Measurements from ENCODE around the gene RAB6A. TPM values are rescaled to one million over a fixed set of nuclear protein-coding genes. Genes with fewer than 3 reads are reported as not detected.

RAB6A gene
- total RNA-seq, 1 experiment from 2014 or later: 92.1 TPM

- peak; percentile 70 for DNase-seq (ENCODE audit: low spot score)
Measured at GRCh38 chr11:73625696-73626318, 135.1 kb downstream of the RAB6A start.

Other genes starting within 250 kb of the RAB6A start
- 18.1 and 22.3 TPM in 2 replicates for gene FAM168A, start 163.0 kb downstream of the RAB6A start, total RNA-seq (2014; rRNA removed; shearing (Covaris generic))
- gene PLEKHB1, start 114.5 kb downstream of the RAB6A start, total RNA-seq (2014; rRNA removed; shearing (Covaris generic)): 6.2 and 10.2 TPM in 2 replicates
- gene MRPL48, start 26.8 kb upstream of the RAB6A start, total RNA-seq (2014; rRNA removed; shearing (Covaris generic)): 54.7 and 68.2 TPM in 2 replicates
- gene COA4, start 115.8 kb upstream of the RAB6A start, total RNA-seq (2014; rRNA removed; shearing (Covaris generic)): 126 and 133 TPM in 2 replicates
- gene PAAF1, start 115.9 kb upstream of the RAB6A start, total RNA-seq (2014; rRNA removed; shearing (Covaris generic)): 12.7 and 15.1 TPM in 2 replicates
- not detected in 2 replicates for gene DNAJB13, start 190.0 kb upstream of the RAB6A start, total RNA-seq (2014; rRNA removed; shearing (Covaris generic))
- gene UCP2, start 221.8 kb upstream of the RAB6A start, total RNA-seq (2014; rRNA removed; shearing (Covaris generic)): 18.8 and 30.4 TPM in 2 replicates
- 0.05 and 0.46 TPM in 2 replicates for gene UCP3, start 248.0 kb upstream of the RAB6A start, total RNA-seq (2014; rRNA removed; shearing (Covaris generic))